GM19455 (cell line): ENCODE measurements around the gene NEK2.

ENCODE experiments used
- ATAC-seq: cut with Tn5 transposase; IDR thresholded peaks from one replicate; pipeline ENCODE4 v1.9.1; 2021; ENCODE audit not compliant: unreplicated experiment

NEK2 gene

GRCh38 chr1:211612786-211613107 lies 62.7 kb downstream of the NEK2 start:
- ATAC-seq: no peak
